Measurements from ENCODE around the gene THAP7. TPM values are rescaled to one million over a fixed set of nuclear protein-coding genes. Genes with fewer than 3 reads are reported as not detected.

THAP7 gene
- total and polyA plus RNA-seq, 2 experiments from 2014 or later: 21.8 to 25.9 TPM

DNA sequence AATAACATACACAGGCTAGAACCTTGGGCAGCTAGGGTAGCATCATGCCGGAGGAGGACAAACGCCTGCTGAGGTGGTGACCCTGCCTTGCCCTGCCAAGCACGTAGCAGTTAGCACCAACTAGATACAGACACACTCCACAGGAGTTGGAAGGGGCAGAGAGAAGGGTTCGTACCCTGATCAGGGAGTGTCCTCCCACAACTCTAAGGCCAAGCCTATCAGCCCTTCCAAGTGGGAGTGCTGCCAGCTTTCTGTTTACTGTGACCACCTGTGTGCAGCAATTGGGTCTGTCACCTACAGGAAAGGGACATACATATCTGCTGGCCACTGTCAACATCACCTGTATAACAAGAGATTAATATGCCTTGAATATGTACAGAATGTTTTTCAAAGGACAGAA, 1.9 kb upstream of the THAP7 start:
- TF ChIP-seq, protein P1, sequence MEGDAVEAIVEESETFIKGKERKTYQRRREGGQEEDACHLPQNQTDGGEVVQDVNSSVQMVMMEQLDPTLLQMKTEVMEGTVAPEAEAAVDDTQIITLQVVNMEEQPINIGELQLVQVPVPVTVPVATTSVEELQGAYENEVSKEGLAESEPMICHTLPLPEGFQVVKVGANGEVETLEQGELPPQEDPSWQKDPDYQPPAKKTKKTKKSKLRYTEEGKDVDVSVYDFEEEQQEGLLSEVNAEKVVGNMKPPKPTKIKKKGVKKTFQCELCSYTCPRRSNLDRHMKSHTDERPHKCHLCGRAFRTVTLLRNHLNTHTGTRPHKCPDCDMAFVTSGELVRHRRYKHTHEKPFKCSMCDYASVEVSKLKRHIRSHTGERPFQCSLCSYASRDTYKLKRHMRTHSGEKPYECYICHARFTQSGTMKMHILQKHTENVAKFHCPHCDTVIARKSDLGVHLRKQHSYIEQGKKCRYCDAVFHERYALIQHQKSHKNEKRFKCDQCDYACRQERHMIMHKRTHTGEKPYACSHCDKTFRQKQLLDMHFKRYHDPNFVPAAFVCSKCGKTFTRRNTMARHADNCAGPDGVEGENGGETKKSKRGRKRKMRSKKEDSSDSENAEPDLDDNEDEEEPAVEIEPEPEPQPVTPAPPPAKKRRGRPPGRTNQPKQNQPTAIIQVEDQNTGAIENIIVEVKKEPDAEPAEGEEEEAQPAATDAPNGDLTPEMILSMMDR (conservative IDR thresholded peaks at IDR 0.05; ENCODE audit: low read depth in 2 of 2): no peak
- TF ChIP-seq, protein P2, sequence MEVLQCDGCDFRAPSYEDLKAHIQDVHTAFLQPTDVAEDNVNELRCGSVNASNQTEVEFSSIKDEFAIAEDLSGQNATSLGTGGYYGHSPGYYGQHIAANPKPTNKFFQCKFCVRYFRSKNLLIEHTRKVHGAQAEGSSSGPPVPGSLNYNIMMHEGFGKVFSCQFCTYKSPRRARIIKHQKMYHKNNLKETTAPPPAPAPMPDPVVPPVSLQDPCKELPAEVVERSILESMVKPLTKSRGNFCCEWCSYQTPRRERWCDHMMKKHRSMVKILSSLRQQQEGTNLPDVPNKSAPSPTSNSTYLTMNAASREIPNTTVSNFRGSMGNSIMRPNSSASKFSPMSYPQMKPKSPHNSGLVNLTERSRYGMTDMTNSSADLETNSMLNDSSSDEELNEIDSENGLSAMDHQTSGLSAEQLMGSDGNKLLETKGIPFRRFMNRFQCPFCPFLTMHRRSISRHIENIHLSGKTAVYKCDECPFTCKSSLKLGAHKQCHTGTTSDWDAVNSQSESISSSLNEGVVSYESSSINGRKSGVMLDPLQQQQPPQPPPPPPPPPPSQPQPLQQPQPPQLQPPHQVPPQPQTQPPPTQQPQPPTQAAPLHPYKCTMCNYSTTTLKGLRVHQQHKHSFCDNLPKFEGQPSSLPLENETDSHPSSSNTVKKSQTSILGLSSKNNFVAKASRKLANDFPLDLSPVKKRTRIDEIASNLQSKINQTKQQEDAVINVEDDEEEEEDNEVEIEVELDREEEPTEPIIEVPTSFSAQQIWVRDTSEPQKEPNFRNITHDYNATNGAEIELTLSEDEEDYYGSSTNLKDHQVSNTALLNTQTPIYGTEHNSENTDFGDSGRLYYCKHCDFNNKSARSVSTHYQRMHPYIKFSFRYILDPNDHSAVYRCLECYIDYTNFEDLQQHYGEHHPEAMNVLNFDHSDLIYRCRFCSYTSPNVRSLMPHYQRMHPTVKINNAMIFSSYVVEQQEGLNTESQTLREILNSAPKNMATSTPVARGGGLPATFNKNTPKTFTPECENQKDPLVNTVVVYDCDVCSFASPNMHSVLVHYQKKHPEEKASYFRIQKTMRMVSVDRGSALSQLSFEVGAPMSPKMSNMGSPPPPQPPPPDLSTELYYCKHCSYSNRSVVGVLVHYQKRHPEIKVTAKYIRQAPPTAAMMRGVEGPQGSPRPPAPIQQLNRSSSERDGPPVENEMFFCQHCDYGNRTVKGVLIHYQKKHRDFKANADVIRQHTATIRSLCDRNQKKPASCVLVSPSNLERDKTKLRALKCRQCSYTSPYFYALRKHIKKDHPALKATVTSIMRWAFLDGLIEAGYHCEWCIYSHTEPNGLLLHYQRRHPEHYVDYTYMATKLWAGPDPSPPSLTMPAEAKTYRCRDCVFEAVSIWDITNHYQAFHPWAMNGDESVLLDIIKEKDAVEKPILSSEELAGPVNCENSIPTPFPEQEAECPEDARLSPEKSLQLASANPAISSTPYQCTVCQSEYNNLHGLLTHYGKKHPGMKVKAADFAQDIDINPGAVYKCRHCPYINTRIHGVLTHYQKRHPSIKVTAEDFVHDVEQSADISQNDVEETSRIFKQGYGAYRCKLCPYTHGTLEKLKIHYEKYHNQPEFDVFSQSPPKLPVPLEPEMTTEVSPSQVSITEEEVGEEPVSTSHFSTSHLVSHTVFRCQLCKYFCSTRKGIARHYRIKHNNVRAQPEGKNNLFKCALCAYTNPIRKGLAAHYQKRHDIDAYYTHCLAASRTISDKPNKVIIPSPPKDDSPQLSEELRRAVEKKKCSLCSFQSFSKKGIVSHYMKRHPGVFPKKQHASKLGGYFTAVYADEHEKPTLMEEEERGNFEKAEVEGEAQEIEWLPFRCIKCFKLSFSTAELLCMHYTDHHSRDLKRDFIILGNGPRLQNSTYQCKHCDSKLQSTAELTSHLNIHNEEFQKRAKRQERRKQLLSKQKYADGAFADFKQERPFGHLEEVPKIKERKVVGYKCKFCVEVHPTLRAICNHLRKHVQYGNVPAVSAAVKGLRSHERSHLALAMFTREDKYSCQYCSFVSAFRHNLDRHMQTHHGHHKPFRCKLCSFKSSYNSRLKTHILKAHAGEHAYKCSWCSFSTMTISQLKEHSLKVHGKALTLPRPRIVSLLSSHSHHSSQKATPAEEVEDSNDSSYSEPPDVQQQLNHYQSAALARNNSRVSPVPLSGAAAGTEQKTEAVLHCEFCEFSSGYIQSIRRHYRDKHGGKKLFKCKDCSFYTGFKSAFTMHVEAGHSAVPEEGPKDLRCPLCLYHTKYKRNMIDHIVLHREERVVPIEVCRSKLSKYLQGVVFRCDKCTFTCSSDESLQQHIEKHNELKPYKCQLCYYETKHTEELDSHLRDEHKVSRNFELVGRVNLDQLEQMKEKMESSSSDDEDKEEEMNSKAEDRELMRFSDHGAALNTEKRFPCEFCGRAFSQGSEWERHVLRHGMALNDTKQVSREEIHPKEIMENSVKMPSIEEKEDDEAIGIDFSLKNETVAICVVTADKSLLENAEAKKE (CRISPR knock-in tag; IDR thresholded peaks at IDR 0.05): no peak
- TF ChIP-seq, protein P3, sequence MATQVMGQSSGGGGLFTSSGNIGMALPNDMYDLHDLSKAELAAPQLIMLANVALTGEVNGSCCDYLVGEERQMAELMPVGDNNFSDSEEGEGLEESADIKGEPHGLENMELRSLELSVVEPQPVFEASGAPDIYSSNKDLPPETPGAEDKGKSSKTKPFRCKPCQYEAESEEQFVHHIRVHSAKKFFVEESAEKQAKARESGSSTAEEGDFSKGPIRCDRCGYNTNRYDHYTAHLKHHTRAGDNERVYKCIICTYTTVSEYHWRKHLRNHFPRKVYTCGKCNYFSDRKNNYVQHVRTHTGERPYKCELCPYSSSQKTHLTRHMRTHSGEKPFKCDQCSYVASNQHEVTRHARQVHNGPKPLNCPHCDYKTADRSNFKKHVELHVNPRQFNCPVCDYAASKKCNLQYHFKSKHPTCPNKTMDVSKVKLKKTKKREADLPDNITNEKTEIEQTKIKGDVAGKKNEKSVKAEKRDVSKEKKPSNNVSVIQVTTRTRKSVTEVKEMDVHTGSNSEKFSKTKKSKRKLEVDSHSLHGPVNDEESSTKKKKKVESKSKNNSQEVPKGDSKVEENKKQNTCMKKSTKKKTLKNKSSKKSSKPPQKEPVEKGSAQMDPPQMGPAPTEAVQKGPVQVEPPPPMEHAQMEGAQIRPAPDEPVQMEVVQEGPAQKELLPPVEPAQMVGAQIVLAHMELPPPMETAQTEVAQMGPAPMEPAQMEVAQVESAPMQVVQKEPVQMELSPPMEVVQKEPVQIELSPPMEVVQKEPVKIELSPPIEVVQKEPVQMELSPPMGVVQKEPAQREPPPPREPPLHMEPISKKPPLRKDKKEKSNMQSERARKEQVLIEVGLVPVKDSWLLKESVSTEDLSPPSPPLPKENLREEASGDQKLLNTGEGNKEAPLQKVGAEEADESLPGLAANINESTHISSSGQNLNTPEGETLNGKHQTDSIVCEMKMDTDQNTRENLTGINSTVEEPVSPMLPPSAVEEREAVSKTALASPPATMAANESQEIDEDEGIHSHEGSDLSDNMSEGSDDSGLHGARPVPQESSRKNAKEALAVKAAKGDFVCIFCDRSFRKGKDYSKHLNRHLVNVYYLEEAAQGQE (IDR thresholded peaks at IDR 0.05; ENCODE audit: unreplicated experiment): no peak
- TF ChIP-seq CREB1 (CRISPR knock-in tag; IDR thresholded peaks at IDR 0.05; ENCODE audit: low read depth): no peak
- TF ChIP-seq POLR2AphosphoS5 (IDR thresholded peaks at IDR 0.05; ENCODE audit: low read depth): no peak
- TF ChIP-seq, protein P4, sequence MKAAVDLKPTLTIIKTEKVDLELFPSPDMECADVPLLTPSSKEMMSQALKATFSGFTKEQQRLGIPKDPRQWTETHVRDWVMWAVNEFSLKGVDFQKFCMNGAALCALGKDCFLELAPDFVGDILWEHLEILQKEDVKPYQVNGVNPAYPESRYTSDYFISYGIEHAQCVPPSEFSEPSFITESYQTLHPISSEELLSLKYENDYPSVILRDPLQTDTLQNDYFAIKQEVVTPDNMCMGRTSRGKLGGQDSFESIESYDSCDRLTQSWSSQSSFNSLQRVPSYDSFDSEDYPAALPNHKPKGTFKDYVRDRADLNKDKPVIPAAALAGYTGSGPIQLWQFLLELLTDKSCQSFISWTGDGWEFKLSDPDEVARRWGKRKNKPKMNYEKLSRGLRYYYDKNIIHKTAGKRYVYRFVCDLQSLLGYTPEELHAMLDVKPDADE (IDR thresholded peaks at IDR 0.05): no peak
- TF ChIP-seq JUNB (IDR thresholded peaks at IDR 0.05; ENCODE audit: unreplicated experiment): no peak
- no peak for TF ChIP-seq NANOG (IDR thresholded peaks at IDR 0.05; ENCODE audit: borderline replicate concordance)
- Histone ChIP-seq H3K4me2 (no peak overlapping the region), H3K36me3 (ENCODE audit: insufficient read depth) (no peaks in the 10 kb centered on the region), H3K27ac (ENCODE audit: low read depth) (no peak overlapping the region), H3K27me3 (ENCODE audit: insufficient read depth) (no peaks in the 10 kb centered on the region), H3K4me3 (no peak overlapping the region), H3K4me1 (ENCODE audit: insufficient read depth) (peaks cover 9% of the 10 kb centered on the region), H3F3A (replicated peaks; ENCODE audit: low read depth) (peaks cover 10% of the 10 kb centered on the region; the same call in 1 of the 2 replicates), H2AFZ (no peak overlapping the region), H3K79me2 (replicated peaks; ENCODE audit: insufficient read depth) (0 out of 2 replicates have a peak, but pooled peaks cover 4% of the 10 kb centered on the region), H3K9me2 (ENCODE audit: insufficient read depth) (no peaks in the 10 kb centered on the region), H4K20me1 (replicated peaks; ENCODE audit: insufficient read depth) (no peaks in the 10 kb centered on the region)
- DNase-seq (ENCODE audit: low spot score) (no peak), ATAC-seq (no peak)
- H3K4me1 Mint-ChIP-seq: peaks cover 8% of the 10 kb centered on the region
- H3K36me3 Mint-ChIP-seq (ENCODE audit: low read depth): 0 out of 3 replicates have a peak, but pooled peaks cover 8% of the 10 kb centered on the region
- no peak overlapping the region for H3K27ac Mint-ChIP-seq
- peaks cover 8% of the 10 kb centered on the region for H3K27me3 Mint-ChIP-seq (ENCODE audit: insufficient read depth, low read depth, poor library complexity)
- no peaks in the 10 kb centered on the region for H3K9me3 Mint-ChIP-seq
- H3K4me3 Mint-ChIP-seq: peak overlapping the region; percentile 91; the same call in 1 of the 3 replicates
